Measurements from ENCODE around the gene PRR15L. TPM values are rescaled to one million over a fixed set of nuclear protein-coding genes. Genes with fewer than 3 reads are reported as not detected.

PRR15L gene
- total and polyA plus RNA-seq, 2 of the 8 experiments (the other 6 are each of a cell fraction or from before 2014, with no cell fraction given): 0.26 to 1.1 TPM

DNA sequence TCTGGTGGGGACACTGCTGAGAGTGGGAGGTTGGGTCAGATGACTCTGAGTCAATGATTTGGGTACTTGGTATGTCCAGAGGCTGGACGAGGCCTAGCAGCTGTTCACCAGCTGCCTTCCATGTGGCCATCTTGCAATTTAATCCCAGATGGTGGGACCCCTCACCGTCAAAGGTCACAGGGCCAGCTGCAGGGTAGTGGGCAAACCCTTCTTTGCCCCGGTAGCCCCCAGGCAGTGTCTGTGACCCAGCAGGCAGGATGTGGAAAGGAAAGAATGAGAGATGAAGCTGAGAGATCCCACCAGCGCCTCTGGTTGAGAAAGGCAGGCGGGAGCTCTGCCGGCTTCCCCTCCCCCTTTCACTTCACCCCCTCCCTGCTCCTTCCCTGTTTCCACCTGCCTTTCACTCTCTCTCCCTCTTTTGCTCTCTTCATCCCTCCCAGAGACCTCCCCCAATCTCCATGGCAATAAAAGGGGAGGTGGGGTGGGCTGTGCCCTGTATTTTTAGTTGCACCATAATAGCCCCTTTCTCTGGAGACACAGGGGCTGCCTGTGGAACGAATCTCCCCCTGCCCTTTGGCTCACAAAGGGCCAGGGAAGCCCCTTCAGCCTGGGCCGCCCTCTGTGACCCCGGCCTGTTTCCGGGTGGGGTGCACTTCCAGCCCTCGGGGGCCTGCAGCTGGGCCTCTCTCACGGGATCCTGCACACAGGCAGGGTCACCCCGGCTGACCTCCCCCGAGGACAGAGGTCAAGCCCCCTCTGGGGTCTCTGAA, 33.5 kb upstream of the PRR15L start (continued):
- no peak; the same call in 1 of the 2 replicates for TF ChIP-seq RBBP5 (IDR thresholded peaks at IDR 0.05; ENCODE audit: borderline replicate concordance, low read depth, low read length)
- TF ChIP-seq CTBP2 (IDR thresholded peaks at IDR 0.05; ENCODE audit: borderline replicate concordance, insufficient read depth, insufficient read length, low read length): peak; percentile 81
- no peak for TF ChIP-seq BACH1 (IDR thresholded peaks at IDR 0.05; ENCODE audit: low read length)
- TF ChIP-seq HDAC2 (IDR thresholded peaks at IDR 0.05; ENCODE audit: borderline replicate concordance in 1 of 2, low read depth in 2 of 2, low read length in 2 of 2): 0 out of 4 replicates have a peak, but pooled peaks of 1 of the 2 experiments have one; percentile 32
- no peak for TF ChIP-seq GABPA (IDR thresholded peaks at IDR 0.05; ENCODE audit: borderline replicate concordance, insufficient read depth, low read length)
- TF ChIP-seq SIRT6 (IDR thresholded peaks at IDR 0.05; ENCODE audit: low read length): no peak
- TF ChIP-seq E2F6 (IDR thresholded peaks at IDR 0.05): peak; percentile 18; the same call in 1 of the 2 replicates
- peak; percentile 23 for TF ChIP-seq KDM4A (IDR thresholded peaks at IDR 0.05; ENCODE audit: low read depth, low read length, severe bottlenecking)
- TF ChIP-seq SRF (IDR thresholded peaks at IDR 0.05; ENCODE audit: low read depth, low read length): no peak
- peak; percentile 60; the same call in 1 of the 2 replicates for TF ChIP-seq YY1 (IDR thresholded peaks at IDR 0.05; ENCODE audit: low read depth, low read length)

Measured in H1 (cell line).